WTC11 (cell line): ENCODE data around the gene LEF1.

Experiments used
- AFF4 ChIP-seq: sonication (generic); formaldehyde crosslinking; IDR thresholded peaks from 2 replicates; pipeline ENCODE4 v1.8.1; 2023; ENCODE audit warnings: mild to moderate bottlenecking, missing genetic modification reagents, borderline replicate concordance
- CDX4 ChIP-seq: fragments of 250-450 bp; sonication (Bioruptor Pico); IDR thresholded peaks from 2 replicates; pipeline ENCODE4 v1.9.0; 2021; ENCODE audit warnings: moderate library complexity, mild to moderate bottlenecking, inconsistent platforms, borderline replicate concordance
- HMGXB4 ChIP-seq: sonication (generic); formaldehyde crosslinking; IDR thresholded peaks from 2 replicates; pipeline ENCODE4 v1.8.1; 2023; ENCODE audit warnings: mild to moderate bottlenecking, moderate library complexity, missing genetic modification reagents
- JUN ChIP-seq: sonication (generic); formaldehyde crosslinking; IDR thresholded peaks from 2 replicates; pipeline ENCODE4 v1.8.0; 2023; ENCODE audit warnings: mild to moderate bottlenecking, missing genetic modification reagents
- KAT7 ChIP-seq: sonication (generic); formaldehyde crosslinking; IDR thresholded peaks from 2 replicates; pipeline ENCODE4 v1.8.1; 2023; ENCODE audit warnings: missing genetic modification reagents, mild to moderate bottlenecking, borderline replicate concordance
- MAX ChIP-seq: sonication (generic); formaldehyde crosslinking; IDR thresholded peaks from 2 replicates; pipeline ENCODE4 v1.8.0; 2022; ENCODE audit warnings: mild to moderate bottlenecking, missing genetic modification reagents
- NR2C2 ChIP-seq: sonication (generic); formaldehyde crosslinking; IDR thresholded peaks from 2 replicates; pipeline ENCODE4 v1.8.0; 2022; ENCODE audit warnings: mild to moderate bottlenecking, missing genetic modification reagents
- PRRX2 ChIP-seq: fragments of 250-450 bp; sonication (Bioruptor Pico); IDR thresholded peaks from 2 replicates; pipeline ENCODE4 v1.8.0; 2021; ENCODE audit warnings: mild to moderate bottlenecking
- SMAD4 ChIP-seq: sonication (generic); formaldehyde crosslinking; IDR thresholded peaks from 2 replicates; pipeline ENCODE4 v1.8.0; 2022; ENCODE audit warnings: mild to moderate bottlenecking, missing genetic modification reagents
- ZNF317 ChIP-seq: sonication (generic); formaldehyde crosslinking; IDR thresholded peaks from 2 replicates; pipeline ENCODE4 v1.8.1; 2023; ENCODE audit warnings: low read depth, mild to moderate bottlenecking, moderate library complexity, missing genetic modification reagents, borderline replicate concordance
- TF ChIP-seq, protein P1 (sequence below): sonication (generic); formaldehyde crosslinking; IDR thresholded peaks from 2 replicates; pipeline ENCODE4 v1.8.1; 2023; ENCODE audit warnings: mild to moderate bottlenecking, missing genetic modification reagents, moderate library complexity
- TF ChIP-seq, protein P2 (sequence below): fragments of 200-600 bp; IDR thresholded peaks from 2 replicates; pipeline ENCODE4 v1.8.0; 2022; ENCODE audit warnings: antibody characterized with exemption

DNA sequence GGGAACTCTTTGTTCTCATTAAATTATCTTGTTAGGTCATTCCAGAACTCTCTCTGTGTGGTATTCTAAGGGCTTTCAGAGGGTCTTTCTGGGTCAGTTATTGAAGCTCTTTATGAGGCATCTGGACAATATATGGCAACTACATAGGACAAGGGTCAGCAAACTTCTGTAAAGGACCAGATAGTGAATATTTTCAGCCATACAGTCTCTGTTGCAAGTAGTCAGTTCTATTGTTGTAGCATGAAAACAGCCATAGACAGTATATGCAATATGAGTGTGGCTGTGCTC is 143.9 kb downstream of the LEF1 start:
- TF ChIP-seq AFF4 (CRISPR knock-in tag) = no peak
- TF ChIP-seq MAX (CRISPR knock-in tag) = no peak
- TF ChIP-seq, protein P1, sequence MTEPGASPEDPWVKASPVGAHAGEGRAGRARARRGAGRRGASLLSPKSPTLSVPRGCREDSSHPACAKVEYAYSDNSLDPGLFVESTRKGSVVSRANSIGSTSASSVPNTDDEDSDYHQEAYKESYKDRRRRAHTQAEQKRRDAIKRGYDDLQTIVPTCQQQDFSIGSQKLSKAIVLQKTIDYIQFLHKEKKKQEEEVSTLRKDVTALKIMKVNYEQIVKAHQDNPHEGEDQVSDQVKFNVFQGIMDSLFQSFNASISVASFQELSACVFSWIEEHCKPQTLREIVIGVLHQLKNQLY = no peak
- TF ChIP-seq ZNF317 (CRISPR knock-in tag) = no peak
- TF ChIP-seq KAT7 (CRISPR knock-in tag) = no peak
- TF ChIP-seq PRRX2 (CRISPR knock-in tag) = no peak
- no peak for TF ChIP-seq SMAD4 (CRISPR knock-in tag)
- no peak for TF ChIP-seq CDX4 (CRISPR knock-in tag)
- TF ChIP-seq, protein P2, sequence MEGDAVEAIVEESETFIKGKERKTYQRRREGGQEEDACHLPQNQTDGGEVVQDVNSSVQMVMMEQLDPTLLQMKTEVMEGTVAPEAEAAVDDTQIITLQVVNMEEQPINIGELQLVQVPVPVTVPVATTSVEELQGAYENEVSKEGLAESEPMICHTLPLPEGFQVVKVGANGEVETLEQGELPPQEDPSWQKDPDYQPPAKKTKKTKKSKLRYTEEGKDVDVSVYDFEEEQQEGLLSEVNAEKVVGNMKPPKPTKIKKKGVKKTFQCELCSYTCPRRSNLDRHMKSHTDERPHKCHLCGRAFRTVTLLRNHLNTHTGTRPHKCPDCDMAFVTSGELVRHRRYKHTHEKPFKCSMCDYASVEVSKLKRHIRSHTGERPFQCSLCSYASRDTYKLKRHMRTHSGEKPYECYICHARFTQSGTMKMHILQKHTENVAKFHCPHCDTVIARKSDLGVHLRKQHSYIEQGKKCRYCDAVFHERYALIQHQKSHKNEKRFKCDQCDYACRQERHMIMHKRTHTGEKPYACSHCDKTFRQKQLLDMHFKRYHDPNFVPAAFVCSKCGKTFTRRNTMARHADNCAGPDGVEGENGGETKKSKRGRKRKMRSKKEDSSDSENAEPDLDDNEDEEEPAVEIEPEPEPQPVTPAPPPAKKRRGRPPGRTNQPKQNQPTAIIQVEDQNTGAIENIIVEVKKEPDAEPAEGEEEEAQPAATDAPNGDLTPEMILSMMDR = no peak
- TF ChIP-seq NR2C2 = no peak
- no peak for TF ChIP-seq HMGXB4 (CRISPR knock-in tag)
- no peak for TF ChIP-seq JUN (CRISPR knock-in tag)
